Small intestine (tissue), 7 donors: ENCODE data around the gene CYFIP1. TPM values are rescaled to one million over a fixed set of nuclear protein-coding genes. Genes with fewer than 3 reads are reported as not detected.

Experiments
- DNase-seq, 2 donors: peaks; one replicate each; pipeline versions ENCODE4 v3.0.0 to v3.0.0-alpha.2; 2013
- FAIRE-seq: peaks from 2 replicates; lab custom pipeline; 2012; peaks lifted over from hg19 to GRCh38; lab: Jason Lieb, UNC
- H3K27ac ChIP-seq, 3 donors: one replicate each; pipeline ENCODE4 v1.5.1; 2013; ENCODE audit warnings: low read length in 2 of 3, mild to moderate bottlenecking in 2 of 3, control low read depth in 1 of 3, inconsistent platforms in 1 of 3, low read depth in 1 of 3, moderate library complexity in 1 of 3
- H3K27me3 ChIP-seq, 3 donors: one replicate each; pipeline ENCODE4 v1.6.1; 2013; ENCODE audit warnings: low read length in 3 of 3, inconsistent platforms in 1 of 3; ENCODE audit not compliant: control insufficient read depth in 3 of 3, insufficient read depth in 3 of 3
- H3K36me3 ChIP-seq, 3 donors: one replicate each; pipeline ENCODE4 v1.6.1; 2013; ENCODE audit warnings: low read length in 3 of 3, inconsistent platforms in 1 of 3, low read depth in 1 of 3, mild to moderate bottlenecking in 1 of 3, moderate library complexity in 1 of 3; ENCODE audit not compliant: control insufficient read depth in 3 of 3, insufficient read depth in 2 of 3
- H3K4me1 ChIP-seq, 3 donors: one replicate each; pipeline ENCODE4 v1.6.1; 2013; ENCODE audit warnings: low read length in 2 of 3, inconsistent platforms in 1 of 3, low read depth in 1 of 3, mild to moderate bottlenecking in 1 of 3, moderate library complexity in 1 of 3; ENCODE audit not compliant: control insufficient read depth in 3 of 3, insufficient read depth in 2 of 3
- H3K4me3 ChIP-seq, 3 donors: one replicate each; pipeline ENCODE4 v1.5.1; 2013; ENCODE audit warnings: low read length in 3 of 3, control low read depth in 1 of 3, inconsistent platforms in 1 of 3, low read depth in 1 of 3, mild to moderate bottlenecking in 1 of 3, moderate library complexity in 1 of 3
- H3K9me3 ChIP-seq, 2 donors: one replicate each; pipeline ENCODE4 v1.6.1; 2013; ENCODE audit warnings: low read depth in 1 of 2, low read length in 1 of 2; ENCODE audit not compliant: control insufficient read depth in 2 of 2, insufficient read depth in 1 of 2
- WGBS, 3 donors: extraction: QIAGEN DNeasy Blood & Tissue Kit; methylation state at CpG; one replicate each; pipeline ENCODE4 v1.1.7; 2013; 5-methylcytosine and 5-hydroxymethylcytosine counted together
- polyA plus RNA-seq, 4 donors: library from polyadenylated mRNA; stranded (reverse) in 3 of 4; unstranded in 1 of 4; fragments of 200-250 nt in 3 of 4; fragments of 120-200 nt in 1 of 4; gene quantifications; one replicate each; pipeline versions ENCODE4 v1.2.1 to v1.2.3, GENCODE V29; 2013
- donor health status: healthy with polysubstance abuse.
- donor health status: control.
- donor health status: control.
- donor health status: Bipolar disorder and iron deficiency.
- donor health status: healthy.

The CYFIP1 gene
- polyA plus RNA-seq, 4 donors = 35.9 to 93.9 (median 51.8) TPM

- peaks cover 0 to 10% (median 0%) of the 10 kb centered on the region in 3 donors for H3K36me3 ChIP-seq
- H3K4me1 ChIP-seq = no peaks in the 10 kb centered on the region
- H3K9me3 ChIP-seq = no peaks in the 10 kb centered on the region
- H3K27me3 ChIP-seq = no peaks in the 10 kb centered on the region
- no peak for DNase-seq
- WGBS, 3 donors = 69 to 85% (median 78%) methylated on average over 15 to 16 of the region's 16 CpGs
- FAIRE-seq = no peak
- no peak overlapping the region for H3K27ac ChIP-seq
- H3K4me3 ChIP-seq = no peak overlapping the region
Observed at GRCh38 chr15:22956257-22956977, 23.8 kb downstream of the CYFIP1 start.

DNA sequence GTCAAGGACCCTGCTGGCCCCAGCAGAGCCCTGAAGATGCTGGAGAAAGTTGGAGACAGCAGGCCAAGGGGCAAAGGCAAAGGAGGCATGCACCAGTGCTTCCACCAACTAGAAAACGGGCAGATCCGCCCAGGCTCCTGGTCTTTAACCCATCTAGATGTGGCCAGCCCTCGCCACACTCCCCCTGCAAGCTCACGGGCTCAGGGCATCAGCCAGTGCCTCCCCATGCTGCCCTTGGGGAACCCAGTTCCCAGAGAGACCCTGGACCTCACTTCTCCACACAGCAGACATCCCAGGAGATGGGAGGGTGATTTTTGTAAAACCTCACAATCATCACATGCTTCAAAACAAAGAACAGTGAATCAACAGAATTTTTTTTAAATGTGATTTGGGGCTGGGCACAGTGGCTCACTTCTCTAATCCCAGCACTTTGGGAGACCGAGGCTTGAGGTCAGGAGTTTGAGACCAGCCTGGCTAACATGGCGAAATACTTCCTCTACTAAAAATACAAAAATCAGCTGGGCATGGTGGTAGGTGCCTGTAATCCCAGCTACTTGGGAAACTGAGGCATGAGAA lies 24.5 kb downstream of the CYFIP1 start:
- Histone ChIP-seq H3K4me3 (no peak overlapping the region), H3K4me1 (no peaks in the 10 kb centered on the region), H3K36me3 (peaks cover 0 to 15% (median 0%) of the 10 kb centered on the region in 3 donors), H3K27ac (no peak overlapping the region), H3K9me3 (no peaks in the 10 kb centered on the region), H3K27me3 (no peaks in the 10 kb centered on the region)
- DNase-seq (no peak), FAIRE-seq (no peak)
- WGBS, 3 donors = 77 to 84% (median 81%) methylated on average over 6 of the region's 6 CpGs

DNA sequence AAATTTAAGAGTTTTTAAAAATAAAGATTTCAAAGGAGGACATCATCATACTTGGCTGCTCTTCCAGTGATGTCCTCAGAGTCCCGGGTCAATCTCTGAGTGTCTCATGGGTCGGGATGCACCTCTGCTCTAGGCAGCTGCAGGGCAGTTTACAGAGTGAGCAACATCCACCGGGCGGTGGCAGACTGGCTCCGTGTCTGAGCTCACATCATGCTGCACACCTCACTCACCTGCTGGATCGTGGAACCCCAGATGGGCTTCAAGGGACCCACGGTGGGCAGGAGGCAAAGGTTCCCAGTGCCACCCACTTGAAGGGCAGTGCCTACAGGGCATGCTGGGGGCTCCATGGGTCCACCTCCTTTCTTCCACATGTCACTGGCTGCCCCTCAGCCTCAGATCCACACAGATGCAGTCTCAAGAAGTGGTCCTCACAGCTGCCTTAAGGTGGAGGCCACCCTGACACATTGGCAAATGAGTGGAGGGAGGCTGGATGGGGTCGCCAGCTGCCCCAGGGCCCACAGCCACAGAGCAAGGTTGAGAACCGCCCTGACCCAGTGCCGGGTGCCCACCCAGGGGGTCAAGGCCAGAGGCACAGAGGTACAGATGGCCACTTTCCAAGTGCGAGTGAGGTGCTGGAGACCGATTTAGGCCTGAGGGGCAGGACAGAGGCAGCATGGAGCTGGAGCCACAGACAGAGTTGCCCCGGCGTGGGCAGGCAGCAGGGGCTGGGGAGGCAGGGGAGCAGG lies 25.2 kb downstream of the CYFIP1 start:
- H3K4me1 ChIP-seq = peaks cover 0 to 4% (median 0%) of the 10 kb centered on the region in 3 donors
- FAIRE-seq = no peak

GRCh38 chr15:22954326-22954725 lies 25.8 kb downstream of the CYFIP1 start:
- H3K9me3 ChIP-seq = no peaks in the 10 kb centered on the region
- 90 to 93% (median 92%) methylated on average over 12 of the region's 12 CpGs for WGBS, 3 donors
- H3K36me3 ChIP-seq = peaks cover 0 to 13% (median 0%) of the 10 kb centered on the region in 3 donors
- FAIRE-seq (no peak), DNase-seq (no peak)
- peaks cover 0 to 6% (median 0%) of the 10 kb centered on the region in 3 donors for H3K4me1 ChIP-seq
- no peaks in the 10 kb centered on the region for H3K27me3 ChIP-seq
- H3K27ac ChIP-seq = no peak overlapping the region
- no peak overlapping the region for H3K4me3 ChIP-seq

More for the DNA sequence above, 25.2 kb downstream of the CYFIP1 start:
- no peaks in the 10 kb centered on the region for H3K9me3 ChIP-seq
- H3K27ac ChIP-seq = no peak overlapping the region
- peaks cover 0 to 13% (median 0%) of the 10 kb centered on the region in 3 donors for H3K36me3 ChIP-seq
- no peaks in the 10 kb centered on the region for H3K27me3 ChIP-seq
- no peak for DNase-seq
- no peak overlapping the region for H3K4me3 ChIP-seq
- 73 to 85% (median 79%) methylated on average over 14 of the region's 14 CpGs for WGBS, 3 donors

GRCh38 chr15:22952796-22953579 lies 27.2 kb downstream of the CYFIP1 start:
- FAIRE-seq = no peak
- H3K27me3 ChIP-seq = no peaks in the 10 kb centered on the region
- H3K27ac ChIP-seq = no peak overlapping the region
- no peak for DNase-seq
- H3K4me1 ChIP-seq = peaks cover 0 to 6% (median 0%) of the 10 kb centered on the region in 3 donors
- no peak overlapping the region for H3K4me3 ChIP-seq
- peaks cover 0 to 13% (median 0%) of the 10 kb centered on the region in 3 donors for H3K36me3 ChIP-seq
- WGBS, 3 donors = 69 to 89% (median 86%) methylated on average over 21 of the region's 21 CpGs
- H3K9me3 ChIP-seq = no peaks in the 10 kb centered on the region

DNA sequence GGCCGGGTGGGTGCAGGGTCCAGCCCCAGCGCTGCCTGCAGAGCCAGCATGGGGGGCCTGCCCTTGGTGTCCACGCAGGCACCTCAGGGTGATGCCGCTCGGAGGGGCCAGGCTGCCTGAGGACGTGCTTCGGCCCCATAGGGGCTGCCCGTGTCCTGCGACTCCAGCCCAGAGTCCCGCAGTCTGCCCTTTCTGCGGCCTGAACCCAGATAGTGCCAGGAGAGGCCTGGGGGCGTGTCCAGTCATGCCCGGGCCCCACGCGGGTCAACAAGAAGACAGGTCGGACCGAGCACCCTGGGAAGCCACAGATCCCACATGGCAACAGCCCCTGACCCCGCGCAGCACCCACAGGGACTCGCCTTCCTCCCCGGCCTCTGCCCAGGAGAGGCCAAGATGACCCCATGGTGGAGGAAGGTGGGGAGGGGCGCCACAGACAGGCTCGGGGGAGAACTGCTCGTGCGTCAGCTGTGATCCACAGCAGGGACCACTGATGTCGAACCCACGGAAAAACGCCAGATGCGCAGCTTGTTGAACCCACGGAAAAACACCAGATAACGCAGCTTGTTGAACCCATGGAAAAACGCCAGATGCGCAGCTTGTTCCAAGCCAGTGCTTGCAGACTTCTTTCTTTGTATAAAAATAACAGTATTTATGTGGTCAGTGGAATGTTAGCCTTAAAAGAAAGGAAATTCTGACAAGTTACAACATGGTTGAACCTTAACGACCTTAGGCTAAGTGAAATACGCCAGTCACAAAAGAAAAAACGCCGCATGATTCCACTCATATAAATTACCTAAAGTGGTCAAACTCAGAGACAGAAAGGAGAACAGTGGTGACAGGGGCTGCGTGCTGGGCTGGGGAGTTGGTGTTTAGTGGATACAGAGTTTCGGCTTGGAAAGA lies 28.5 kb downstream of the CYFIP1 start:
- WGBS, 3 donors = 86 to 93% (median 89%) methylated on average over 34 to 39 of the region's 39 CpGs
- Histone ChIP-seq H3K4me1 (peaks cover 0 to 6% (median 0%) of the 10 kb centered on the region in 3 donors), H3K36me3 (peaks cover 0 to 19% (median 0%) of the 10 kb centered on the region in 3 donors), H3K27ac (peak overlapping the region in 1 of 3 donors; percentile 46), H3K9me3 (no peaks in the 10 kb centered on the region), H3K27me3 (no peaks in the 10 kb centered on the region), H3K4me3 (no peak overlapping the region)
- FAIRE-seq (no peak), DNase-seq (no peak)

GRCh38 chr15:22951031-22951380 lies 29.2 kb downstream of the CYFIP1 start:
- no peak overlapping the region for H3K4me3 ChIP-seq
- H3K27me3 ChIP-seq = no peaks in the 10 kb centered on the region
- DNase-seq = no peak
- H3K4me1 ChIP-seq = peaks cover 0 to 6% (median 0%) of the 10 kb centered on the region in 3 donors
- FAIRE-seq = no peak
- 89 to 97% (median 91%) methylated on average over 16 of the region's 16 CpGs for WGBS, 3 donors
- H3K27ac ChIP-seq = no peak overlapping the region
- no peaks in the 10 kb centered on the region for H3K9me3 ChIP-seq
- H3K36me3 ChIP-seq = peaks cover 0 to 20% (median 0%) of the 10 kb centered on the region in 3 donors
